ENCODE data around the gene FXR2. TPM values are rescaled to one million over a fixed set of nuclear protein-coding genes. Genes with fewer than 3 reads are reported as not detected.
"Not testable (repeated sequence)": the region's sequence is repeated elsewhere in the genome, so short reads cannot be mapped to it uniquely, and the experiment has no call there.

The FXR2 gene
- total RNA-seq, 2 experiments from 2014 or later: 32.1 to 32.4 TPM

DNA sequence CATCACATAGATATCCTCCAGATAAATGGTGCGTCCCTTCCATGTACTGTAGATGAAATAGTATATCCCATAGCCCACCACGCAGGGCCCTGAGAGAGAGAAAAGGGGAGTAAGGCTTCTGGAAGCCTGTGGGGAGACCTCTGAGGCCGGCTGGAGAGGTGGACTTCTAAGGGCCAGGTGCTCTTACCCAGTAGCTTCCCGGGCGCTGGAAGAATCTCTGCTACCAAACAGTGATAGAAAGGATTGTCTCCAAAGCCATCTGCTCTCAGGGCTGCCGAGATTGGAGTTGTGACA, 12.2 kb upstream of the FXR2 start:
- Histone ChIP-seq H3K4me3 (ENCODE audit: low read depth, low read length, poor library complexity, severe bottlenecking) (peak overlapping the region; percentile 75), H3K9me3 (ENCODE audit: low read length) (no peaks in the 10 kb centered on the region), H3K9me2 (ENCODE audit: insufficient read depth, low read length) (no peaks in the 10 kb centered on the region), H3K4me1 (ENCODE audit: insufficient read depth, low read length, poor library complexity, severe bottlenecking) (peaks cover 4% of the 10 kb centered on the region), H3K27ac (ENCODE audit: low read depth, low read length, poor library complexity, severe bottlenecking) (no peak overlapping the region), H3K4me2 (ENCODE audit: low read length) (peak overlapping the region; percentile 74), H4K20me1 (ENCODE audit: insufficient read depth, low read length) (no peaks in the 10 kb centered on the region), H3K79me2 (ENCODE audit: insufficient read depth, low read depth, low read length) (no peaks in the 10 kb centered on the region), H2AFZ (ENCODE audit: low read length) (peak overlapping the region; percentile 73; the same call in 1 of the 2 replicates), H3K36me3 (ENCODE audit: insufficient read depth, low read length) (no peaks in the 10 kb centered on the region)
- ChIA-PET POLR2A (interaction anchor here (0.6 to 1.7 kb wide), 3 partner anchors 12 to 58 kb away, joined by 3 to 5 read pairs (median 4); partner anchors contain the start of gene FXR2), CTCF (ENCODE audit: unreplicated experiment) (no interaction called here)
- DNase-seq (ENCODE audit: low spot score): no peak
- BruUV-seq (replicated peaks): no TSS peak
- TF ChIP-seq, protein P1, sequence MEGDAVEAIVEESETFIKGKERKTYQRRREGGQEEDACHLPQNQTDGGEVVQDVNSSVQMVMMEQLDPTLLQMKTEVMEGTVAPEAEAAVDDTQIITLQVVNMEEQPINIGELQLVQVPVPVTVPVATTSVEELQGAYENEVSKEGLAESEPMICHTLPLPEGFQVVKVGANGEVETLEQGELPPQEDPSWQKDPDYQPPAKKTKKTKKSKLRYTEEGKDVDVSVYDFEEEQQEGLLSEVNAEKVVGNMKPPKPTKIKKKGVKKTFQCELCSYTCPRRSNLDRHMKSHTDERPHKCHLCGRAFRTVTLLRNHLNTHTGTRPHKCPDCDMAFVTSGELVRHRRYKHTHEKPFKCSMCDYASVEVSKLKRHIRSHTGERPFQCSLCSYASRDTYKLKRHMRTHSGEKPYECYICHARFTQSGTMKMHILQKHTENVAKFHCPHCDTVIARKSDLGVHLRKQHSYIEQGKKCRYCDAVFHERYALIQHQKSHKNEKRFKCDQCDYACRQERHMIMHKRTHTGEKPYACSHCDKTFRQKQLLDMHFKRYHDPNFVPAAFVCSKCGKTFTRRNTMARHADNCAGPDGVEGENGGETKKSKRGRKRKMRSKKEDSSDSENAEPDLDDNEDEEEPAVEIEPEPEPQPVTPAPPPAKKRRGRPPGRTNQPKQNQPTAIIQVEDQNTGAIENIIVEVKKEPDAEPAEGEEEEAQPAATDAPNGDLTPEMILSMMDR (conservative IDR thresholded peaks at IDR 0.05; ENCODE audit: low read length): no peak
- no peak for TF ChIP-seq EZH2phosphoT487 (IDR thresholded peaks at IDR 0.05; ENCODE audit: borderline replicate concordance, low read depth, low read length)
- intact Hi-C loops (cut with micrococcal nuclease; ENCODE audit: unreplicated experiment): loop anchor here (2.0 kb wide), 1 partner anchor 60 kb away; the partner anchor contains the start of gene TP53

DNA sequence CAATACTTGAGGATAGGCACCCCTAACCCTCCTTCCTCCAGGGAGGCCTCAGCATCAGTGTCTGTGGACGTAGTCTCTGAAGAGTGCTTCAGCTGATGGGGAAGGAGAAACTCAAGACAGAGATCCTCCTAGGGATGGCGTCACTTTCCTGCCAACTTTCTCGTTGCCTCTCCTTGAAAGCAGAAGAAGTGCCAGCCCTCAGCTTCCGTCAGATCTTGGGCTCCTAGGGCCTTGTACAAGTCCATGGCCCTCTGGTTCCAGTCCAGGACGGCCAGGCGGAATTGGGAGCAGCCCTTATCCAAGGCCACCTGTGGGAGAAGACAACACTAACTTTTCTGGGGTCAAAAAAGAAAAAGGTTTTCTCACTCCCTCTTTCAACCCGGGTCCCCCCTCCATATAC, 11.6 kb upstream of the FXR2 start:
- no peaks in the 10 kb centered on the region for H3K36me3 ChIP-seq (ENCODE audit: insufficient read depth, low read length)
- TF ChIP-seq, protein P1 (conservative IDR thresholded peaks at IDR 0.05; ENCODE audit: low read length): no peak
- no peak for TF ChIP-seq EZH2phosphoT487 (IDR thresholded peaks at IDR 0.05; ENCODE audit: borderline replicate concordance, low read depth, low read length)
- no peak overlapping the region for H3K4me2 ChIP-seq (ENCODE audit: low read length)
- ChIA-PET CTCF (ENCODE audit: unreplicated experiment) (interaction anchor here (0.6 kb wide), 1 partner anchor 317 kb away, joined by 3 read pairs; no protein-coding TSS in a partner anchor), POLR2A (interaction anchor here (0.6 kb wide), 1 partner anchor 13 kb away, joined by 3 read pairs; no protein-coding TSS in a partner anchor)
- BruUV-seq (replicated peaks): TSS peak; percentile 94
- no peak overlapping the region for H3K4me3 ChIP-seq (ENCODE audit: low read depth, low read length, poor library complexity, severe bottlenecking)
- H3K4me1 ChIP-seq (ENCODE audit: insufficient read depth, low read length, poor library complexity, severe bottlenecking): peaks cover 4% of the 10 kb centered on the region
- H3K9me3 ChIP-seq (ENCODE audit: low read length): no peaks in the 10 kb centered on the region
- no peak overlapping the region for H3K27ac ChIP-seq (ENCODE audit: low read depth, low read length, poor library complexity, severe bottlenecking)
- H3K9me2 ChIP-seq (ENCODE audit: insufficient read depth, low read length): no peaks in the 10 kb centered on the region
- no peaks in the 10 kb centered on the region for H4K20me1 ChIP-seq (ENCODE audit: insufficient read depth, low read length)
- no peaks in the 10 kb centered on the region for H3K79me2 ChIP-seq (ENCODE audit: insufficient read depth, low read depth, low read length)
- intact Hi-C loops (cut with micrococcal nuclease; ENCODE audit: unreplicated experiment): loop anchor here (2.0 kb wide), 1 partner anchor 60 kb away; the partner anchor contains the start of gene TP53
- H2AFZ ChIP-seq (ENCODE audit: low read length): no peak overlapping the region
- DNase-seq (ENCODE audit: low spot score): no peak

DNA sequence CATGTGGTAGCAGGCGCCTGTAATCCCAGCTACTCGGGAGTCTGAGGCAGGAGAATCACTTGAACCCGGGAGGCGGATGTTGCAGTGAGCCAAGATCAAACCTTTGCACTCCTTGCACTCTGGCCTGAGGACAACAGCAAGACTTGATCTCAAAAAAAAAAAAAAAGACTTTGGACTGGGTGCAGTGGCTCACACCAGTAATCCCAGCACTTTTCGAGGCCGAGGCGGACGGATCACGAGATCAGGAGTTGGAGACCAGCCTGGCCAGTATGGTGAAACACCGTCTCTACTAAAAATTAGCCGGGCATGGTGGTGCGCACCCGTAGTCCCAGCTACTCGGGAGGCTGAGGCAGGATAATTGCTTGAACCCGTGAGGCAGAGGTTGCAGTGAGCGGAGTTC, 11.1 kb upstream of the FXR2 start:
- H3K36me3 ChIP-seq (ENCODE audit: insufficient read depth, low read length); DNase-seq (ENCODE audit: low spot score); H3K4me2 ChIP-seq (ENCODE audit: low read length); H3K79me2 ChIP-seq (ENCODE audit: insufficient read depth, low read depth, low read length); BruUV-seq (replicated peaks); H3K9me3 ChIP-seq (ENCODE audit: low read length); CTCF ChIA-PET (ENCODE audit: unreplicated experiment); H2AFZ ChIP-seq (ENCODE audit: low read length); H3K4me1 ChIP-seq (ENCODE audit: insufficient read depth, low read length, poor library complexity, severe bottlenecking); H3K4me3 ChIP-seq (ENCODE audit: low read depth, low read length, poor library complexity, severe bottlenecking); H3K9me2 ChIP-seq (ENCODE audit: insufficient read depth, low read length); H4K20me1 ChIP-seq (ENCODE audit: insufficient read depth, low read length); H3K27ac ChIP-seq (ENCODE audit: low read depth, low read length, poor library complexity, severe bottlenecking); POLR2A ChIA-PET: not testable (repeated sequence)
- intact Hi-C loops (cut with micrococcal nuclease; ENCODE audit: unreplicated experiment): loop anchor here (2.0 kb wide), 1 partner anchor 61 kb away; the partner anchor contains the start of gene TP53
